Fibroblast of lung (primary cell): ENCODE measurements around the gene GAB2. TPM values are rescaled to one million over a fixed set of nuclear protein-coding genes. Genes with fewer than 3 reads are reported as not detected.

Experiments used
- DNase-seq, 2 donors: peaks; one replicate each; pipeline versions ENCODE4 v3.0.0 to v3.0.0-alpha.2; 2010; ENCODE audit warnings: low read depth in 2 of 2
- H2AFZ ChIP-seq: 2 replicates; pipeline ENCODE4 v1.5.1; 2012; ENCODE audit warnings: low read length, control low read depth, inconsistent platforms
- H3K27ac ChIP-seq: 2 replicates; pipeline ENCODE4 v1.5.1; 2011; ENCODE audit warnings: low read length, control low read depth; ENCODE audit not compliant: insufficient read depth
- H3K27me3 ChIP-seq: 2 replicates; pipeline ENCODE4 v1.5.1; 2011; ENCODE audit warnings: mild to moderate bottlenecking, low read length; ENCODE audit not compliant: control insufficient read depth, insufficient read depth
- H3K36me3 ChIP-seq: 2 replicates; pipeline ENCODE4 v1.5.1; 2011; ENCODE audit warnings: low read length; ENCODE audit not compliant: control insufficient read depth, insufficient read depth
- H3K4me1 ChIP-seq: 2 replicates; pipeline ENCODE4 v1.5.1; 2011; ENCODE audit warnings: low read length; ENCODE audit not compliant: control insufficient read depth, insufficient read depth; ENCODE audit errors: extremely low read depth
- H3K4me2 ChIP-seq: 2 replicates; pipeline ENCODE4 v1.5.1; 2011; ENCODE audit warnings: low read length, control low read depth; ENCODE audit not compliant: insufficient read depth; ENCODE audit errors: extremely low read depth
- H3K4me3 ChIP-seq, 4 experiments: fragments of 200-600 bp in 1 of 4; sonication (generic) in 1 of 4; replicated peaks in 1 of 4; 2 replicates each; pipeline ENCODE4 v1.5.1; 2011 to 2016; ENCODE audit warnings: low read length in 4 of 4, low read depth in 3 of 4, mild to moderate bottlenecking in 3 of 4, control low read depth in 2 of 4, inconsistent platforms in 1 of 4, mixed read lengths in 1 of 4; ENCODE audit not compliant: insufficient read depth in 1 of 4; ENCODE audit errors: control extremely low read depth in 1 of 4
- H3K79me2 ChIP-seq: 2 replicates; pipeline ENCODE4 v1.5.1; 2012; ENCODE audit warnings: mild to moderate bottlenecking, low read length, inconsistent platforms; ENCODE audit not compliant: control insufficient read depth, insufficient read depth
- H3K9ac ChIP-seq: 2 replicates; pipeline ENCODE4 v1.5.1; 2011; ENCODE audit warnings: mild to moderate bottlenecking, low read length, control low read depth; ENCODE audit not compliant: insufficient read depth
- H3K9me3 ChIP-seq: 2 replicates; pipeline ENCODE4 v1.5.1; 2012; ENCODE audit warnings: low read depth, low read length; ENCODE audit not compliant: control insufficient read depth, insufficient read depth
- H4K20me1 ChIP-seq: 2 replicates; pipeline ENCODE4 v1.5.1; 2011; ENCODE audit warnings: low read length; ENCODE audit not compliant: control insufficient read depth, insufficient read depth; ENCODE audit errors: extremely low read depth
- EZH2 ChIP-seq: IDR thresholded peaks from 2 replicates; pipeline ENCODE4 v1.5.1; 2012; ENCODE audit warnings: low read length, control low read depth, mild to moderate bottlenecking; ENCODE audit errors: missing control alignments
- polyA plus RNA-seq, 2 donors: library from polyadenylated mRNA; depleted of rRNA in 1 of 2; stranded (reverse) in 1 of 2; unstranded in 1 of 2; fragments of >200 nt; gene quantifications; 2 replicates each; pipeline ENCODE4 v1.2.1, GENCODE V29; 2011 to 2012; ENCODE audit warnings: missing spikeins in 1 of 2
- total RNA-seq: library from RNA; depleted of rRNA; stranded (reverse); fragments of >200 nt; gene quantifications from 2 replicates; pipeline ENCODE4 v1.2.1, GENCODE V29; 2014
- TF ChIP-seq, protein P1 (sequence below), 2 donors: IDR thresholded peaks in 1 of 2; conservative IDR thresholded peaks in 1 of 2; 1 replicate in 1 of 2; 2 replicates in 1 of 2; pipeline ENCODE4 v1.5.1; 2011 to 2012; ENCODE audit warnings: low read length in 2 of 2, control low read depth in 1 of 2, inconsistent platforms in 1 of 2, low read depth in 1 of 2, mild to moderate bottlenecking in 1 of 2

The GAB2 gene
- total and polyA plus RNA-seq, 2 donors (not counting 1 experiment from before 2014, with no cell fraction given), result 7.1 to 14.0 TPM

- H4K20me1 ChIP-seq, result no peaks in the 10 kb centered on the region
- no peak overlapping the region for H3K4me3 ChIP-seq
- DNase-seq, result no peak
These were observed 219.8 kb downstream of the GAB2 start for GRCh38 chr11:78197816-78198215.

GRCh38 chr11:78196661-78197091 lies 220.9 kb downstream of the GAB2 start:
- Histone ChIP-seq H3K27ac (no peak overlapping the region), H3K79me2 (peaks cover 6% of the 10 kb centered on the region), H4K20me1 (no peaks in the 10 kb centered on the region), H2AFZ (no peak overlapping the region), H3K4me2 (no peak overlapping the region), H3K9me3 (no peaks in the 10 kb centered on the region), H3K9ac (no peak overlapping the region), H3K36me3 (peaks cover 17% of the 10 kb centered on the region), H3K4me3 (no peak overlapping the region), H3K4me1 (peaks cover 8% of the 10 kb centered on the region), H3K27me3 (no peaks in the 10 kb centered on the region)
- TF ChIP-seq EZH2, result no peak
- TF ChIP-seq, protein P1, sequence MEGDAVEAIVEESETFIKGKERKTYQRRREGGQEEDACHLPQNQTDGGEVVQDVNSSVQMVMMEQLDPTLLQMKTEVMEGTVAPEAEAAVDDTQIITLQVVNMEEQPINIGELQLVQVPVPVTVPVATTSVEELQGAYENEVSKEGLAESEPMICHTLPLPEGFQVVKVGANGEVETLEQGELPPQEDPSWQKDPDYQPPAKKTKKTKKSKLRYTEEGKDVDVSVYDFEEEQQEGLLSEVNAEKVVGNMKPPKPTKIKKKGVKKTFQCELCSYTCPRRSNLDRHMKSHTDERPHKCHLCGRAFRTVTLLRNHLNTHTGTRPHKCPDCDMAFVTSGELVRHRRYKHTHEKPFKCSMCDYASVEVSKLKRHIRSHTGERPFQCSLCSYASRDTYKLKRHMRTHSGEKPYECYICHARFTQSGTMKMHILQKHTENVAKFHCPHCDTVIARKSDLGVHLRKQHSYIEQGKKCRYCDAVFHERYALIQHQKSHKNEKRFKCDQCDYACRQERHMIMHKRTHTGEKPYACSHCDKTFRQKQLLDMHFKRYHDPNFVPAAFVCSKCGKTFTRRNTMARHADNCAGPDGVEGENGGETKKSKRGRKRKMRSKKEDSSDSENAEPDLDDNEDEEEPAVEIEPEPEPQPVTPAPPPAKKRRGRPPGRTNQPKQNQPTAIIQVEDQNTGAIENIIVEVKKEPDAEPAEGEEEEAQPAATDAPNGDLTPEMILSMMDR (conservative IDR thresholded peaks at IDR 0.05 in 1 of 2, IDR thresholded peaks at IDR 0.05 in 1 of 2; ENCODE audit: low read depth in 1 of 2, low read length in 2 of 2), result no peak
- DNase-seq, result no peak

More at GRCh38 chr11:78197816-78198215, 219.8 kb downstream of the GAB2 start:
- peaks cover 2% of the 10 kb centered on the region for H3K4me1 ChIP-seq
- TF ChIP-seq, protein P1 (conservative IDR thresholded peaks at IDR 0.05 in 1 of 2, IDR thresholded peaks at IDR 0.05 in 1 of 2; ENCODE audit: low read depth in 1 of 2, low read length in 2 of 2), result no peak
- no peak for TF ChIP-seq EZH2
- H3K9ac ChIP-seq, result no peak overlapping the region
- H3K79me2 ChIP-seq, result peaks cover 4% of the 10 kb centered on the region
- H3K4me2 ChIP-seq, result no peak overlapping the region
- no peaks in the 10 kb centered on the region for H3K9me3 ChIP-seq
- H3K36me3 ChIP-seq, result peaks cover 17% of the 10 kb centered on the region
- no peak overlapping the region for H3K27ac ChIP-seq
- no peak overlapping the region for H2AFZ ChIP-seq
- H3K27me3 ChIP-seq, result no peaks in the 10 kb centered on the region

- H3K9ac ChIP-seq, result no peak overlapping the region
- no peak overlapping the region for H3K4me2 ChIP-seq
- H4K20me1 ChIP-seq, result no peaks in the 10 kb centered on the region
- H3K79me2 ChIP-seq, result peaks cover 12% of the 10 kb centered on the region
- H3K9me3 ChIP-seq, result no peaks in the 10 kb centered on the region
- peaks cover 17% of the 10 kb centered on the region for H3K36me3 ChIP-seq
- no peaks in the 10 kb centered on the region for H3K27me3 ChIP-seq
- peaks cover 8% of the 10 kb centered on the region for H3K4me1 ChIP-seq
- H3K27ac ChIP-seq, result no peak overlapping the region
- DNase-seq, result peak in 1 of 2 donors; percentile 35
- no peak overlapping the region for H3K4me3 ChIP-seq
- no peak overlapping the region for H2AFZ ChIP-seq
- TF ChIP-seq, protein P1 (conservative IDR thresholded peaks at IDR 0.05 in 1 of 2, IDR thresholded peaks at IDR 0.05 in 1 of 2; ENCODE audit: low read depth in 1 of 2, low read length in 2 of 2), result no peak
- TF ChIP-seq EZH2, result no peak
These were observed 221.6 kb downstream of the GAB2 start for GRCh38 chr11:78195917-78196560.
